Activated CD4-positive, CD25-positive, alpha-beta regulatory T cell treated with anti-CD3 and anti-CD28 coated beads, Interleukin-2, amount 50 U/mL, for 16 hours (primary cell): ENCODE measurements around the gene RGS7.
"Not testable (repeated sequence)": the region's sequence is repeated elsewhere in the genome, so short reads cannot be mapped to it uniquely, and the experiment has no call there.

Experiments used
- DNase-seq: peaks from one replicate; pipeline ENCODE4 v3.0.0-alpha.2; 2020; ENCODE audit warnings: low read depth, low spot score

The RGS7 gene

DNA sequence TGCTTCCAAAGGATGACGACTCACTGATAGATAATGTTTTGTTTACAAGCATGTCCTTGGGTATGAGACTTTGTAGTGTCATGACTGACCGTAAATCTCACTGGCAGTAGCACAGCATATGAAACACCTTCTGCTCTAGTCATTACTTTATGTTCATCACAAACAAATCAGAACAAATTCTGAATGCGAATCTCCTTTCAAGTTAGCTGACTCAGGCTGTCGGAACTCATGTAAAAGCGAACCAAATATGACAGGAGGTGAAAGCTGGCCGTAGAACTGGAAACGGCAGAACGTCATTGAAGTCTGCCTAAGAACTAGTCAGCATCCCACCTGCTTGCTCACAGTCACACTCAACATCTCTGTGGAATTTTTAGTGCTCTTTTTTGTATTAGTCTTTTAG lies 143.9 kb downstream of the RGS7 start:
- DNase-seq = no peak

DNA sequence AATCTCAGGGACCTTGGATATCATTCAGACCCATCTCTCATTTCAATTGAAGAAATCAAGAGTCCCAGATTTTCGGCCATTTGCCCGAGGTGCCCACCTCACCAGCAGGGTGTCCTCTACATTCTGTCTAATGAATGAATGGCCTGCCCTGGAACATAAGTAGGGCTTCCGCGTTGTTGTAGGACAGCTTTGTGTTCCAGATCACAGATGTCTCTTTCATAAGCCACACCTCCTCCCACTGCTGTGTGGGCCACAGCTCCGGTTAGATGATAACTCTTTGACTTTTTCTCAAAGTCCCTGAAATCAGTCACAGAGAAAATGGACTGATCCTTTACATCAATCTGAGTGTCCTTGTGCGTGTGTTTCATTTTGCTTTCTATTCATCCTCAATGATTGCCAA lies 144.4 kb downstream of the RGS7 start:
- no peak for DNase-seq

DNA sequence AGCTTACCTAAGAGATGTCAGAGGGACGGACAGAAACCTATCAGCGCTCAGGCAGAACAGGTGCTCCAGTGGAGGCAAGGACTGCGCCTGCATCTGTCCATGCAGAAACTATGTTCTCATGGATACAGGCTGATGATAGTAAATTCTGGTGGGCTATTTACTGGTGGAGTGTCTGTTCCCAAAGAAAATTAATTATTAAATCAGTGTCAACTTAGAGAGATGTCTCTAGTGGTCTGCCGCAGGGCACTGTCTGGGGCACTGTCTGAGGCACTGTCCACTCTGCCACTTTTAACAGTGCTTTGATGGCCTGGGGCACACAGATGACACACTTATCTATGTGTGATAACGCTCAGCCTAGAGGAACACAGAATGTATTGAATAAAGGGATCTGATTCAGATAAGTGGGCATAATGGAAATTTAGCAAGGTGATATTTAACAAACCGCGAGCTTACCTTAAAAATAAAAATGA lies 148.1 kb downstream of the RGS7 start:
- no peak for DNase-seq

DNA sequence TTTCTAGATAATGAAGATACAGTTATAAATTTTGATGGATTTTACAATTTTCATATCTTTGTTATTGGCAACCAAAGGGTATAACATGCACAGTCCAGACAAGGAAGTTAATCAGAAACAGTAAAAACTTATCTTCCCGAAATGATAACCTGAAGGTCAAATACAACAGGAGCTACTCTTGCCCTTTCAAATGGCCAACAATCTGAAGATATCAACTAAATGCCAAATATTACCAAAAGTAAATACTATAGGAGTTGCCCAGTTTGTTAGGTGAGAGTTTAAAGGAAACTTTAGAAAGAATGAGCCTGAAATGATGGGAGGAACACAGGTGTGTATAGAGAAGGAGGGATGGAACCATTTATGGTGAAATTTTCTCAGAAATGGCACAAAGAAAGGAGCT lies 153.2 kb downstream of the RGS7 start:
- DNase-seq = no peak

DNA sequence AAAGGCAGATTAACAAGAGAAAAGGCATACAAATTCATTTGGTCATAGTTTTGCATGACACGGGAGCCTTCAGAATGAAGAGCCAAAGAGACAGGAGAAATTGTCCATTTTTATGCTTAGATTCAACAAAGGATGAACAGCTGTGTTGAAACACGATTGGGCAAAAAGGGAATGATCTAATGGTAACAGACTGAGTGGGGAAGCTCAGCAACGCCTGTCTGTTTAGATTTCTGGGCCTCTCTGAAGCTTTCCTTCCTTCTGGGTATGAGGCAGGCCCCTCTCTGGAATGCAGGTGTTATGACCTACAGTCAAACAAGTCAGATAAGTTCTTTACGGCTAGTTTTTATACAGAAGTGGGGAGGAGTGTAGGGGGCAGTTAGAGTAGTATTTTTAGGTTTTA lies 154.6 kb downstream of the RGS7 start:
- no peak for DNase-seq

DNA sequence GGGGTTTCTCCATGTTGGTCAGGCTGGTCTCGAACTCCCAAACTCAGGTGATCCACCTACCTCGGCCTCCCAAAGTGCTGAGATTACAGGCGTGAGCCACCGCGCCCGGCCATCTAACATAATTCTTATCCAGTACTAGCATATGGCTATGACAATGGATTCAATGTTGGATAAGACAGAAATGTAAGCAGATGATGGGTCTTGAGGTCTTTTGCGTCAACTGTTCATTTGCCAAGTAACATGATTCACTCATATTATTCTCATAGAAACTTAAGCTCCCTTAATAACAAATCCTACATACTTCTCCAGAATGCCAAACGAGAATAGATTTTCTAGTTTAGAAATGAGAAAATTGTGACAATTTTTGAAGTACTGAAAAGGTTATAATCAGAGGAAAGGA lies 170.3 kb downstream of the RGS7 start:
- no peak for DNase-seq

DNA sequence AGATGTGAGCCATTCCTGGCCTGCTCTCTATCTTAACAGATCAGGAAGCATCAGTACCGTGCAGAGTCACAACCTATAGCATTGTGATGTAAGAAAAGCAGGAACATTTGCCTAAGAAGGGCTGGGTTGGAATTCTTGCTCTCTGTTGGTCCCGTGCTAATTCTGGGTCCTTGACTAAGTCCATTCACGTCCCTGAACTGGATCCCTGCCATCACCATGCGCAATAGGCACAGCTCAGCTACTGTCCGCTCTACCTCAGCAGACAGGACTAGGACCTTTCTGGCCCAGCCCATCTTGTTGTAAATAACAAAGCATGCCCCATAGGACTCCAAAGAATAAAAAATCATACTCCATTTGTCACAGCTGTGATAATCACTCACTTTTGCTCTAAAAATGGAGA lies 175.0 kb downstream of the RGS7 start:
- DNase-seq = no peak

DNA sequence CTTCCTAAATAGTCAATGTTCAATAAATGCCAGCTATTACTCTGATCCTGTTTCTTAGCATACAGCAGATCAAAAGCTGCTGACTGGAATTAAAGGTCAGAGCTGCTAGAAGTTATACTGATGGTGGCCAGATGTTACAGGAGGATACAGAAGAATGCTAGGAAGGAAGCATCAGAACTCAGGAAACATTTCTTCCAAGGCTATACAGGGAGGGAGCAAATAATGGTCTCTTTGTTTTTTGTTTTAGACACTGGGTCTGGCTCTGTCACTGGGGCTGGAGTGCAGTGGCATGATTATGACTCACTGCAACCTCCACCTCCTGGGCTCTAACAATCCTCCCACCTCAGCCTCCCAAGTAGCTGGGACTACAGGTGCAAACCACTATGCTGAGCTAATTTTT lies 175.5 kb downstream of the RGS7 start:
- DNase-seq = no peak

DNA sequence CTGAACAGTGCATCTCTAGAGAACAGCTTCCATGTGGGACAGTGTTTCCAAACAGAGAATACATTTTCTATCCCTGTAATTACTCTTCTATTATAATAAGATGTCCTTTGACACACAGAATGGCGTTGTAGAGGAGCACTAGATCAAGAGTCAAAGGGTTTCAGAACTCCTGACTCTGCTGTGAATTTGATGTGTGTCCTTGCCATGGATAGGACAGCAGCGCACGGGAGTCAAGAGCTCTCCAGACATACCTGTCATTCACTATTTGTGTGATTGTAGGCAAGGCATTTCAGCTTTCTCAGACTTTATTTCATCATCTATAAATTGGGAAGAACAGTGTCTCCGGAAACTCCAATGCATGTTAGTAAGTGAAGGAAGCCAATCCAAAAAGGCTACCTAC lies 176.4 kb downstream of the RGS7 start:
- no peak for DNase-seq

DNA sequence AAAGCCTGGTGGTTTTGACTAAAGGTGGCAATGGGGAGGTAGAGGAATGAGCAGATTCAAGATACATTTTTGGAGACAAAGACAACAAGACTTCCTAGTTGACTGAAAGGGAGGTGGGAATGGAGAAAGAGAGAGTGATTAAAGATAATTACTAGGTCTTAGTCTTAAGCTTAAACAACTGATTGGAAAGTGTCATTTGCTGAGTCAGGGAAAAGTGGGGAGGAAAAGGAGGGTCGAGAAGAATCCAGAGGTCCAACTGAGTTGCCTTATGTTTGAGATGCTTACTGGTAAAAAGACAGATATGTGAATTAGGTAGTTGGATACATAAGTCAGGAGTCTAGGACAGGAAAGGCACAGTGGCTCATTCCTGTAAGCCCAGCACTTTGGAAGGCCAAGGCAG lies 179.3 kb downstream of the RGS7 start:
- no peak for DNase-seq

DNA sequence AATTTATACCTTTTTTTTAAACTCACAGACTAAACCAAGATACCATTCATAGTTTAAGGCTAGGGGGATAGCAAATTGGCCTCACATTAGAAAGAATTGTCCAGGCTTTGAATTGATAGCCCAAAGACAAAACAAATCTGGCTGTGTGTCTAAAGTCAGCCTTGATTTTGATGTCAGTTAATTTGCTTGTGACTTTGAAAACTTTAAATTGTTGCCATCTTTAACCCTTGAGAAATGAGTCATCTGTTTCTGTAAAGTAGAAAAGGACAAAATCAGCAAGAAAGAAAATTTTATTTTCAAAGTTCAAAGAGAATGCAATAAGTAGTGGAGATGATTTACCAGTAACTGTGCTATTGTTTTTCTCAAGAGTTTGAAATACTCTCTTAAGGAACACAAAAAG lies 184.5 kb downstream of the RGS7 start:
- DNase-seq = no peak

DNA sequence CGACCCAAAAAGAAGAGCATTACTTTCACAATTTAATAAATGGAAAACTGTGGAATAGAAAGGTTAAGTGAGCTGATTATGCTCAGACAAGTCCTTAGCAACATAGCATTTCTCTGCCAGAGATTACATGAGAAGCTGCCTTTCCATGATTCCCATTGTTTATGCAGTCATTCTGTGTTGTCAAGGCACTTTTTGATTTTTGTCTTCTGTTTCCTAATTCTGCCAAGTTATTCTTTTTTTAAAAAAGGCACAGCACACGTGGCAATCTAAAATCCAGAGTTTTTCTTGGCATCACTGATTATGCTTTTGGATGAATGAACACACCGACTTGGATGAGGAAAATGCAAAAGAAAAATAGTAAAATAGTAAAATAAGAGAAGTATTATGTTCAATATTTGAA lies 185.0 kb downstream of the RGS7 start:
- no peak for DNase-seq

DNA sequence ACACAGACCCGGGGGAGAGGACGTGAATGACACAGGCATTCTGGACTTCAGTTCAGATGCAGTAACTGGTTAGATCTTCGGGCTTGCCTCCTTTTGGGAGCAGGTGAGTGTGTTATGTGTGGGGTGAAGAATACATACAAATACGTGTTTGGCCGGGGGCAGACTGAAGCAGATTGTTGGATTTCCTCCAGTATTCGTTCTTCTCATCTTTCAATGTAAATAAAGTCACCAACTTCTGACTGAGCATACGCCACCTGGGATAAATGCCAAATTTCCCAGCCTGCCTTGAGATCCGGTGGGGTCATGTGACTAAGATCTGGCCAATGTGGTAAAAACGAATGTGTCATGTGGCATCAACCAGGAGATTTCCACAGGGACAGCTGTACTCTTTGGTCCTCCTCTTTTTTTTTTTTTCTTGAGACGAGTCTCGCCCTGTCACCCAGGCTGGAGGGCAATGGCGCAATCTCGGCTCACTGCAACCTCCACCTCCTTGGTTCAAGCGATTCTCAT lies 189.8 kb downstream of the RGS7 start:
- no peak for DNase-seq

DNA sequence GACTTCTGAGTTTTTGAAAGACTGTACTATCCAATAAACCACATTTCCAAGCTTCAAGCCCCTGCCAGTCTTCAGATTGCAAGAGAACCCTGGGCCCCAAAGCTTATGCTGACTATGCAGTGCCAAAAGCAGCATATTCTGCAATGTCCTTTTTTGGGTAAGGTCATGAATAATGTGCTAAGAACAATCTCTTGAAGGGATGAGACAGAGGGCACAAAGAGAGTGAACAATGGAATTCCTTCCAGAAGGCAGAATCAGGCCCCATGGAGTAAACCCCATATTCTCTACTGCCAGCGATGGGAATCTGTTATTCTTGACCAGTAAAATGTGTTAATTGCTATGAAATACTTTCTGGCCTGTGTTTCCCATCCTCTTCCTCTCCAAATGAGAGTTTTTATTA lies 190.4 kb downstream of the RGS7 start:
- no peak for DNase-seq

DNA sequence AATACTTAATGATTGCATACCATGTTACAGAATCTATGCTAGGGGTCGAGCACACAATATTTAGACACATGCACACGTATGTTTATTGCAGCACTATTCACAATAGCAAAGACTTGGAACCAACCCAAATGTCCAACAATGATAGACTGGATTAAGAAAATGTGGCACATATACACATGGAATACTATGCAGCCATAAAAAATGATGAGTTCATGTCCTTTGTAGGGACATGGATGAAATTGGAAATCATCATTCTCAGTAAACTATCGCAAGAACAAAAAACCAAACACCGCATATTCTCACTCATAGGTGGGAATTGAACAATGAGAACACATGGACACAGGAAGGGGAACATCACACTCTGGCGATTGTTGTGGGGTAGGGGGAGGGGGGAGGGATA lies 191.7 kb downstream of the RGS7 start:
- not testable (repeated sequence) for DNase-seq

DNA sequence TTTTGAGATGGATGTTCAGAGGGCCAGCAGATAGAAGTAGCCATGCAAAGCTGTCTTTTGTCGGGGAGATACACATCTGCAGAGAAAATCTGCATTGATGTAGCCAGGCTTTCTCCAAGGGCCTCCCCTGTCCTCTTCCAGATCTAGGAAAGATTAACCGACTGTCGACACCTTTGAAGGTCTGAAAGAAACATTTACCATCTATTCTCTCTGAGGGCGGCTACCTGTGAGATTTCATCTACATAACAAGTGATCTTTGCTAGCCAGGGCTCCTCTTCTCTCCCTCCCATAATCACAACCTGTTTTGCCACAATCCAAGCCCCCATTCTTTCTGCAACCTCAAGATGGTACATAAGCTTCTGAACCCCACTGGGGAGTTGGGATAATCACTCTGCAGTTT lies 193.6 kb downstream of the RGS7 start:
- DNase-seq = no peak

DNA sequence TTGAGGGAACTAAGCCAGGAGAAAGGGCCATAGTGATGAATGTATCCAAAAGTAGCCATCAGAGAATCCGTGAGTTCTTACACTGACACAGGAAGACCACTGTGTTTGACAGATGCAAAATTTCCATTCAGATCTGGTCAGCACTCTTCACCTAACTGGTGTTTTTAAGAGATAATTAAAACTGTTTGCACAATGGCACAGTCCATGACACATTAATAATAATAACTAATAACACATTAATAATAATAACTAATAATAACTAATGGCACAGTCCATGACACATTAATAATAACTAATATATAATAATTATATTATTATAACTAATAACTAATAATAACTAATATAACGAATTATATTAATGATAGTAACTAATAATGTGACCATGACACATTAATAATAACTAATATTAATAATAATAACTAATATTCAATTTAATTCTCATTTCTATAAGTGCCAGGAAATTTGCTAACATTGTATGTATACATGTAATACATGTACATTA lies 195.8 kb downstream of the RGS7 start:
- no peak for DNase-seq

DNA sequence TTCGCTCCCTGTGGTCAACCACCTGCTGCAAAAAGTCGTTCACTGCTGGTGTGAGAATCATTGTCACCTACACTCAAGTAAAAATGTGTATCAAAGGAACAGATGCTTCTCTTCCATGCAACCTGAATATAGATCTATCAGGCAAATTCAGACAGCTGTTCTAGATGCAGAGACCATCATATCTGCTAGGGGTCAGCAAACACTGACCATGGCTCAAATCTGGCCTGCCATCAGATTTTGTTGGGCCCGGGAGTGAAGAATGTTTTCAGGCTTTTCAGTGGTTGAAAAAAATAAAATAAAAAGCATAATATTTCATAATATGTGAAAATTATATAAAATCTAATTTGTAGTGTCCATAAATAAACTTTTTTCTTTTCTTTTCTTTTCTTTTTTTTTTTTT lies 199.6 kb downstream of the RGS7 start:
- no peak for DNase-seq

DNA sequence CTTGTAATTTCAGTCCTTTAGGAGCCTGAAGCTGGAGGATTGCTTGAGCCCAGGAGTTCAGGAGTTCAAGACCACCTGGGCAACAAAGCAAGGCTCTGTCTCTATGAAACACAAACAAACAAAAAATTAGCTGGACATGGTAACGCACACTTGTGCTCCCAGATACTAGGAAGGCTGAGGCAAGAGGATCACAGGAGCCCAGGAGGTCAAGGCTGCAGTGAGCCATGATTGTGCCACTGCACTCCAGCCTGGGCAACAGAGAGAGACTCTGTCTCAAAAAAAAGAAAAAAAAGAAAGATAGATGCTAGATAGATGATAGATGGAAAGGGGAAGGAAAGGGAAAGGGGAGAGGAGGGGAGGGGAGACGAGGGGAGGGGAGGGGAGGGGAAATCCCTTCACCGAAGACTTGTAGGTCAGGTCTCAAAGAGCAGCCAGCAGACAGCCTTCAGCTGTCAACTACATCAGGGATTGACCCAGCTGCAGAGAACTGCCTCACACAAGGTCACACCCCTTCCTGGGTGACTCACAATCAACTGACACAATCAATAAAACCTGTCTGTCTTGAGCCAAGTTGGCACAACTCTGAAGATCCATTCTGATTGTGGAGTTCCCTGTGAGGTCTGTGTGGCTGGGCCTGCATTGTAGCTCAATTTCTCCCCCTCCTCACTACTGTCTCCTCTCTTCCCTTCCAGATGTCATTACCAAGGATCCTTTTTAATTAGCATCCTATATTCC lies 200.6 kb downstream of the RGS7 start:
- no peak for DNase-seq

DNA sequence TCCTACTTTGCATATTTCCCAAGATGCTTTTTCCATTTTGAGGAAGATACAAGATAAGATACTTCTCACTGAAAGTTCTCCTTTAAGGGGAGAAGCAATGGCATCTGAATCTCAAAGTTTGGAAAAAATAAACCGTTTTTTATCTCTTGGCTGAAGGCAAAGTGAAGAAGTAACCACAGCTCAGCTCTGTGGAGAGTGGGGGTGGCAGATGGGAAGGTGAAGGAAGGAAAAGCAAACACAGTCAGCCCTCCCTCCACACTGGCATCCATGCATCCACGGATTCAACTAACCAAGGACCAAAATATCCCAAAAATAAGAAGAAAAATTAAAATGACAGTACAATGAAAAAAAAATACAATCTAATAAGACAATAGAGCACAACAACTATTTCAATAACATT lies 211.1 kb downstream of the RGS7 start:
- no peak for DNase-seq

DNA sequence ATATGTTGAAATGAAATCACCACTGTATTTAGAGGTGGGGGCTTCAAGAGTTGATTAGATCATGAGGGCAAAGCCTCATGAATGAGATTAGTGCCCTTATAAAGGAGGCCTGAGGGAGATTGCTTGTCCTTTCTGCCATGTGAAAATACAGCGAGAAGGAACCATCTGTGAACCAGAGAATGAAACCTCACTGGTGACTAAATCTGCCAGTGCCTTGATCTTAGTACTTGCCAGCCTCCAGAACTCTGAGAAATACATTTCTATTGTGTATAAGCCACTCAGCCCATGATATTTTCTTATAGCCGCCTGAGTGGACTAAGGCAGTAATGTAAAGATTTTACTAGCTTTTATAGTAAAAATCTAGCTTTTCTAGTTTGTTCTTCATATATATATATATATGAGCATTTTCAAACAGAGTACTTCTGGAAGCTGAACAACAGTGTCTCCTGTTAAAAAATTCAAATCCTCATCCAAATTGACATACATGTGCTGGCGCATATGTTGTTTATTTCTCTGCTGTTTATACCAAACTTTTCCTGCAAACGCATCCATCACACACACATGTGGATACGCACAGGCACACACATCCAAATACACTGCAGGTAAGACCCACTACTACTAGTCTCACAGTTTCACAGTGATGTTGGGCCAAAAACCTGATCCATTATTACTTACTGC lies 213.1 kb downstream of the RGS7 start:
- no peak for DNase-seq

DNA sequence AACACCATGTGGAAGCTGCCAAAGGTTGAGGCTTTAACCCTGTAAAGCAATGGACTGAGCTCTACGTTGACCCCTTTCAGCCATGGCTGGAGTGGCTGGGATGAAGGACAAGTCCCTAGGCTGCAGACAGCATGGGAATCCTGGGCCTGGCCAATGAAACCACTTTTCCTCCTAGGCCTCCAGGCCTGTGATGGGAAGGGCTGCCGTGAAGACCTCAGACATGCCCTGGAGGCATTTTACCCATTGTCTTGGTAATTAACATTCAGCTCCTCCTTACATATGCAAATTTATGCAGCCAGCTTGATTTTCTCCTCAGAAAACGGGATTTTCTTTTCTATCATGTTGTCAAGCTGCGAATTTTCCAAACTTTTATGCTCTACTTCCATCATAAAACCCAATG lies 214.5 kb downstream of the RGS7 start:
- DNase-seq = no peak

DNA sequence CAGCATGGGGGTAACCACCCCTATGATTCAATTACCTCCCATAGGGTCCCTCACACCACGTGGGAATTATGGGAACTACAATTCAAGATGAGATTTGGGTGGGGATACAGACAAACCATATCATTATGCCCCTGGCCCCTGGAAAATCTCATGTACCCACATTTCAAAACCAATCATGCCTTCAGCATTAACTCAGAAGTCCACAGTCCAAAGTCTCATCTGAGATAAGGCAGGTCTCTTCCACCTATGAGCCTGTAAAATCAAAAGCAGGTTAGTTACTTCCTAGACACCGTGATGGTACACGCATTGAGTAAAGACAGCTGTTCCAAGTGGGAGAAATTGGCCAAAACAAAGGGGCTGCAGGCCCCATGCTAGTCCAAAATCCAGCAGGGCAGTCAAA lies 215.4 kb downstream of the RGS7 start:
- DNase-seq = not testable (repeated sequence)
